Measurements from ENCODE around the gene HHAT.

GRCh38 chr1:210633140-210633539, 304.4 kb downstream of the HHAT start:
- TF ChIP-seq GLI4 (CRISPR knock-in tag; IDR thresholded peaks at IDR 0.05; ENCODE audit: borderline replicate concordance), result no peak
- no peak for TF ChIP-seq GABPA (IDR thresholded peaks at IDR 0.05; ENCODE audit: low read depth, low read length)
- no peak for TF ChIP-seq GABPA (CRISPR knock-in tag; IDR thresholded peaks at IDR 0.05; ENCODE audit: low read depth)
- TF ChIP-seq ZNF530 (CRISPR knock-in tag; IDR thresholded peaks at IDR 0.05; ENCODE audit: low read depth), result no peak
- TF ChIP-seq EZH2 (conservative IDR thresholded peaks at IDR 0.05; ENCODE audit: low read depth, low read length), result no peak
- no peak for TF ChIP-seq TFAP4 (IDR thresholded peaks at IDR 0.05; ENCODE audit: borderline replicate concordance, low read depth)
- TF ChIP-seq BCL6 (CRISPR knock-in tag; IDR thresholded peaks at IDR 0.05), result no peak
- TF ChIP-seq ZBTB33 (CRISPR knock-in tag; IDR thresholded peaks at IDR 0.05), result no peak
- no peak for TF ChIP-seq POLR2AphosphoS2 (IDR thresholded peaks at IDR 0.05; ENCODE audit: low read depth, low read length)
- no peak for TF ChIP-seq CTCF (CRISPR knock-in tag; IDR thresholded peaks at IDR 0.05)
